GM12878 (cell line): ENCODE measurements around the gene OCA2. TPM values are rescaled to one million over a fixed set of nuclear protein-coding genes. Genes with fewer than 3 reads are reported as not detected.

Experiments used
- ATAC-seq: fragments of 200-7000 bp; cut with Tn5 transposase; 3 replicates; pipeline ENCODE4 v1.9.1; 2020; ENCODE audit warnings: mild to moderate bottlenecking, moderate library complexity
- BruUV-seq: library from RNA; stranded (reverse); fragments of 400-500 nt; replicated peaks from 2 replicates; lab custom pipeline; 2021; lab: Mats Ljungman, UMichigan
- CTCF ChIA-PET: fragments of 300-600 bp; sonication (Branson Sonifier 250); formaldehyde crosslinking; extraction: SDS; loops from one replicate; lab custom pipeline; 2021; ENCODE audit warnings: inconsistent platforms; lab: Yijun Ruan, JAX
- POLR2A ChIA-PET: fragments of 350-600 bp; formaldehyde crosslinking; extraction: SDS; loops from one replicate; lab custom pipeline; 2021; ENCODE audit warnings: inconsistent platforms; lab: Charles Lee
- RAD21 ChIA-PET: fragments of 300-600 bp; sonication (Branson Sonifier 250); formaldehyde crosslinking; loops from one replicate; lab custom pipeline; 2023; ENCODE audit warnings: antibody characterized with exemption; ENCODE audit not compliant: unreplicated experiment; lab: Charles Lee
- SMC1A ChIA-PET: fragments of 300-600 bp; sonication (Branson Sonifier 250); formaldehyde crosslinking; loops from one replicate; lab custom pipeline; 2023; ENCODE audit not compliant: unreplicated experiment, uncharacterized antibody; lab: Charles Lee
- DNase-seq: peaks from one replicate; pipeline ENCODE4 v3.0.0-alpha.2; 2011; ENCODE audit warnings: low read depth, low spot score
- FAIRE-seq: peaks from 3 replicates; lab custom pipeline; 2011; peaks lifted over from hg19 to GRCh38; lab: Jason Lieb, UNC
- H2AFZ ChIP-seq: 2 replicates; pipeline ENCODE4 v1.6.0; 2011; ENCODE audit warnings: low read depth, low read length, control low read depth; ENCODE audit not compliant: control insufficient read depth
- H3K27ac ChIP-seq: 2 replicates; pipeline ENCODE4 v1.5.1; 2011; ENCODE audit warnings: control low read depth; ENCODE audit not compliant: control insufficient read depth, insufficient read depth
- H3K27me3 ChIP-seq, 2 experiments: replicated peaks in 1 of 2; 2 replicates each; pipeline versions ENCODE4 v1.6.0 to v1.6.1; 2011; ENCODE audit warnings: low read length in 1 of 2; ENCODE audit not compliant: control insufficient read depth in 2 of 2, insufficient read depth in 2 of 2
- H3K36me3 ChIP-seq, 2 experiments: 2 replicates each; pipeline ENCODE4 v1.5.1; 2011; ENCODE audit warnings: low read length in 1 of 2; ENCODE audit not compliant: control insufficient read depth in 2 of 2, insufficient read depth in 2 of 2
- H3K4me1 ChIP-seq: 2 replicates; pipeline ENCODE4 v1.6.1; 2011; ENCODE audit warnings: mild to moderate bottlenecking, low read length, moderate library complexity, mixed read lengths; ENCODE audit not compliant: control insufficient read depth, insufficient read depth
- H3K4me2 ChIP-seq: 2 replicates; pipeline ENCODE4 v1.6.0; 2011; ENCODE audit warnings: control low read depth; ENCODE audit not compliant: control insufficient read depth, insufficient read depth
- H3K4me3 ChIP-seq: fragments of 200-600 bp; sonication (generic); 2 replicates; pipeline ENCODE4 v1.5.1; 2016
- H3K79me2 ChIP-seq: 2 replicates; pipeline ENCODE4 v1.6.0; 2011; ENCODE audit warnings: low read length; ENCODE audit not compliant: control insufficient read depth, insufficient read depth
- H3K9ac ChIP-seq: 2 replicates; pipeline ENCODE4 v1.8.0; 2011; ENCODE audit warnings: low read length, control low read depth, mixed read lengths; ENCODE audit not compliant: control insufficient read depth, insufficient read depth
- H3K9me3 ChIP-seq: replicated peaks from 3 replicates; pipeline ENCODE4 v1.5.1; 2011; ENCODE audit warnings: mild to moderate bottlenecking, low read length; ENCODE audit not compliant: control insufficient read depth, insufficient read depth
- H4K20me1 ChIP-seq: 2 replicates; pipeline ENCODE4 v1.6.0; 2011; ENCODE audit not compliant: control insufficient read depth, insufficient read depth
- BACH1 ChIP-seq: fragments of 450-650 bp; IDR thresholded peaks from 2 replicates; pipeline ENCODE4 v1.6.1; 2017; ENCODE audit warnings: mild to moderate bottlenecking, borderline replicate concordance
- BMI1 ChIP-seq: fragments of 450-650 bp; IDR thresholded peaks from 2 replicates; pipeline ENCODE4 v1.6.1; 2016; ENCODE audit warnings: mild to moderate bottlenecking, moderate library complexity, borderline replicate concordance
- BRCA1 ChIP-seq: IDR thresholded peaks from 2 replicates; pipeline ENCODE4 v1.6.1; 2011; ENCODE audit warnings: low read depth, low read length, improper control_type of control experiment
- E4F1 ChIP-seq: fragments of 450-650 bp; IDR thresholded peaks from 2 replicates; pipeline ENCODE4 v1.6.1; 2018; ENCODE audit warnings: borderline replicate concordance, mild to moderate bottlenecking; ENCODE audit not compliant: partially characterized antibody
- ESRRA ChIP-seq: IDR thresholded peaks from 2 replicates; pipeline ENCODE4 v1.6.1; 2012; ENCODE audit warnings: mild to moderate bottlenecking, low read length, improper control_type of control experiment
- ETV6 ChIP-seq, 2 experiments: fragments of 450-650 bp in 1 of 2; IDR thresholded peaks in 1 of 2; conservative IDR thresholded peaks in 1 of 2; 2 replicates each; pipeline ENCODE4 v1.6.1; 2014; ENCODE audit warnings: antibody characterized with exemption in 1 of 2, borderline replicate concordance in 1 of 2, low read depth in 1 of 2, mild to moderate bottlenecking in 1 of 2, moderate library complexity in 1 of 2
- HDAC6 ChIP-seq: fragments of 200-600 bp; sonication (generic); IDR thresholded peaks from one replicate; pipeline ENCODE4 v1.8.0; 2017; ENCODE audit warnings: antibody characterized with exemption; ENCODE audit not compliant: unreplicated experiment
- KLF5 ChIP-seq: fragments of 450-650 bp; IDR thresholded peaks from 2 replicates; pipeline ENCODE4 v1.6.1; 2014; ENCODE audit warnings: mild to moderate bottlenecking; ENCODE audit not compliant: partially characterized antibody
- MTA2 ChIP-seq: fragments of 450-650 bp; IDR thresholded peaks from 2 replicates; pipeline ENCODE4 v1.6.1; 2016; ENCODE audit warnings: low read depth, mild to moderate bottlenecking, moderate library complexity
- MXI1 ChIP-seq: fragments of 150-350 bp; IDR thresholded peaks from 2 replicates; pipeline ENCODE4 v1.6.1; 2011; ENCODE audit warnings: low read depth, mild to moderate bottlenecking, inconsistent platforms, low read length, improper control_type of control experiment
- PAX5 ChIP-seq: IDR thresholded peaks from 2 replicates; pipeline ENCODE4 v1.6.1; 2011; ENCODE audit warnings: low read depth, low read length, borderline replicate concordance
- PAX8 ChIP-seq: fragments of 450-650 bp; IDR thresholded peaks from 2 replicates; pipeline ENCODE4 v1.6.1; 2017; ENCODE audit warnings: mild to moderate bottlenecking, moderate library complexity
- RCOR1 ChIP-seq: conservative IDR thresholded peaks from 2 replicates; pipeline ENCODE4 v1.6.1; 2012; ENCODE audit warnings: low read depth, low read length, improper control_type of control experiment
- TAF1 ChIP-seq: IDR thresholded peaks from 2 replicates; pipeline ENCODE4 v1.6.1; 2011; ENCODE audit warnings: mild to moderate bottlenecking, low read depth, low read length, borderline replicate concordance
- TBL1XR1 ChIP-seq: IDR thresholded peaks from 2 replicates; pipeline ENCODE4 v1.6.1; 2012; ENCODE audit warnings: low read depth, low read length, improper control_type of control experiment
- ZNF207 ChIP-seq: fragments of 450-650 bp; IDR thresholded peaks from 2 replicates; pipeline ENCODE4 v1.6.1; 2014; ENCODE audit warnings: antibody characterized with exemption, mild to moderate bottlenecking, borderline replicate concordance
- WGBS: methylation state at CpG from one replicate; pipeline ENCODE4 v1.1.6; 2016; ENCODE audit warnings: low lambda C conversion rate; ENCODE audit not compliant: insufficient replicate concordance, insufficient coverage; ENCODE audit errors: missing lambda C conversion rate; 5-methylcytosine and 5-hydroxymethylcytosine counted together
- in situ Hi-C: fragments of 300-500 bp; cut with MboI; formaldehyde crosslinking; loops from 9 replicates; pipeline ENCODE4 v1.14.3; 2018; ENCODE audit warnings: mixed read lengths
- intact Hi-C: fragments of 100-400 bp; cut with micrococcal nuclease; formaldehyde crosslinking; loops from one replicate; pipeline ENCODE4 v1.14.2; 2022; ENCODE audit not compliant: unreplicated experiment
- polyA plus RNA-seq, 11 experiments: library from polyadenylated mRNA; depleted of rRNA in 4 of 11; unstranded in 6 of 11; stranded (reverse) in 5 of 11; fragments of >200 nt; fragmentation: Nextera tagmentation in 4 of 11; fragmentation: Illumina TruSeq in 1 of 11; extraction: Ambion mirVana in 4 of 11; extraction: Trizol in 1 of 11; gene quantifications; 1 replicate in 1 of 11; 2 replicates in 10 of 11; pipeline versions ENCODE4 v1.2.1 to v1.2.3, GENCODE V29; 2011 to 2016; ENCODE audit warnings: inconsistent platforms in 2 of 11, missing spikeins in 2 of 11, low read depth in 1 of 11
- total RNA-seq, 4 experiments: library from RNA; depleted of rRNA in 3 of 4; stranded (reverse); fragments of >200 nt in 3 of 4; fragmentation: Illumina TruSeq in 1 of 4; extraction: Trizol in 1 of 4; gene quantifications; 2 replicates each; pipeline versions ENCODE4 v1.2.1 to v1.2.3, GENCODE V29; 2013 to 2021
- TF ChIP-seq, protein P1 (sequence below): IDR thresholded peaks from 2 replicates; pipeline ENCODE4 v1.6.1; 2012; ENCODE audit warnings: low read depth, low read length, improper control_type of control experiment
- TF ChIP-seq, protein P2 (sequence below): fragments of 150-350 bp; IDR thresholded peaks from 2 replicates; pipeline ENCODE4 v1.6.1; 2016; ENCODE audit warnings: low read depth, low read length

Gene OCA2
- total and polyA plus RNA-seq, 10 of the 15 experiments (the other 5 are each of a cell fraction or from before 2014, with no cell fraction given): 0.04 to 1.8 TPM; not detected in 8

GRCh38 chr15:28082891-28083684 is 16.0 kb downstream of the OCA2 start:
- ChIA-PET SMC1A (no interaction called here), POLR2A (no interaction called here), CTCF (no interaction called here), RAD21 (no interaction called here)
- BruUV-seq: no TSS peak
- FAIRE-seq (no peak), ATAC-seq (no peak), DNase-seq (no peak)
- no peaks in the 10 kb centered on the region; the same call in 2 of the 3 replicates for H3K9me3 ChIP-seq
- no peak overlapping the region for H3K4me2 ChIP-seq
- H3K4me1 ChIP-seq: no peaks in the 10 kb centered on the region
- H3K27me3 ChIP-seq: no peaks in the 10 kb centered on the region
- H3K36me3 ChIP-seq: no peaks in the 10 kb centered on the region
- no peak overlapping the region for H2AFZ ChIP-seq
- H4K20me1 ChIP-seq: no peaks in the 10 kb centered on the region
- no peak overlapping the region for H3K9ac ChIP-seq
- in situ Hi-C loops: loop anchor here (5.0 kb wide), 1 partner anchor 34 kb away; no protein-coding TSS in a partner anchor
- no peak for TF ChIP-seq MXI1
- TF ChIP-seq HDAC6: no peak
- TF ChIP-seq BRCA1: no peak
- no peak for TF ChIP-seq PAX5
- TF ChIP-seq BACH1: no peak
- TF ChIP-seq ETV6 (conservative IDR thresholded peaks at IDR 0.05 in 1 of 2, IDR thresholded peaks at IDR 0.05 in 1 of 2; ENCODE audit: borderline replicate concordance in 1 of 2, low read depth in 1 of 2): no peak
- no peak for TF ChIP-seq PAX8
- no peak for TF ChIP-seq BMI1
- TF ChIP-seq, protein P1, sequence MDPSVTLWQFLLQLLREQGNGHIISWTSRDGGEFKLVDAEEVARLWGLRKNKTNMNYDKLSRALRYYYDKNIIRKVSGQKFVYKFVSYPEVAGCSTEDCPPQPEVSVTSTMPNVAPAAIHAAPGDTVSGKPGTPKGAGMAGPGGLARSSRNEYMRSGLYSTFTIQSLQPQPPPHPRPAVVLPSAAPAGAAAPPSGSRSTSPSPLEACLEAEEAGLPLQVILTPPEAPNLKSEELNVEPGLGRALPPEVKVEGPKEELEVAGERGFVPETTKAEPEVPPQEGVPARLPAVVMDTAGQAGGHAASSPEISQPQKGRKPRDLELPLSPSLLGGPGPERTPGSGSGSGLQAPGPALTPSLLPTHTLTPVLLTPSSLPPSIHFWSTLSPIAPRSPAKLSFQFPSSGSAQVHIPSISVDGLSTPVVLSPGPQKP: no peak
- TF ChIP-seq MTA2: no peak
- no peak for TF ChIP-seq TAF1
- no peak for TF ChIP-seq RCOR1
- no peak for TF ChIP-seq TBL1XR1
- no peak for TF ChIP-seq ESRRA
- no peak for TF ChIP-seq E4F1
- no peak for TF ChIP-seq KLF5
- TF ChIP-seq ZNF207: no peak
- TF ChIP-seq, protein P2, sequence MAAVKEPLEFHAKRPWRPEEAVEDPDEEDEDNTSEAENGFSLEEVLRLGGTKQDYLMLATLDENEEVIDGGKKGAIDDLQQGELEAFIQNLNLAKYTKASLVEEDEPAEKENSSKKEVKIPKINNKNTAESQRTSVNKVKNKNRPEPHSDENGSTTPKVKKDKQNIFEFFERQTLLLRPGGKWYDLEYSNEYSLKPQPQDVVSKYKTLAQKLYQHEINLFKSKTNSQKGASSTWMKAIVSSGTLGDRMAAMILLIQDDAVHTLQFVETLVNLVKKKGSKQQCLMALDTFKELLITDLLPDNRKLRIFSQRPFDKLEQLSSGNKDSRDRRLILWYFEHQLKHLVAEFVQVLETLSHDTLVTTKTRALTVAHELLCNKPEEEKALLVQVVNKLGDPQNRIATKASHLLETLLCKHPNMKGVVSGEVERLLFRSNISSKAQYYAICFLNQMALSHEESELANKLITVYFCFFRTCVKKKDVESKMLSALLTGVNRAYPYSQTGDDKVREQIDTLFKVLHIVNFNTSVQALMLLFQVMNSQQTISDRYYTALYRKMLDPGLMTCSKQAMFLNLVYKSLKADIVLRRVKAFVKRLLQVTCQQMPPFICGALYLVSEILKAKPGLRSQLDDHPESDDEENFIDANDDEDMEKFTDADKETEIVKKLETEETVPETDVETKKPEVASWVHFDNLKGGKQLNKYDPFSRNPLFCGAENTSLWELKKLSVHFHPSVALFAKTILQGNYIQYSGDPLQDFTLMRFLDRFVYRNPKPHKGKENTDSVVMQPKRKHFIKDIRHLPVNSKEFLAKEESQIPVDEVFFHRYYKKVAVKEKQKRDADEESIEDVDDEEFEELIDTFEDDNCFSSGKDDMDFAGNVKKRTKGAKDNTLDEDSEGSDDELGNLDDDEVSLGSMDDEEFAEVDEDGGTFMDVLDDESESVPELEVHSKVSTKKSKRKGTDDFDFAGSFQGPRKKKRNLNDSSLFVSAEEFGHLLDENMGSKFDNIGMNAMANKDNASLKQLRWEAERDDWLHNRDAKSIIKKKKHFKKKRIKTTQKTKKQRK: no peak
- no peaks in the 10 kb centered on the region for H3K79me2 ChIP-seq
- H3K4me3 ChIP-seq: no peak overlapping the region
- intact Hi-C loops: no loop called here
- no peak overlapping the region for H3K27ac ChIP-seq
- 47% methylated on average over 11 of the region's 11 CpGs for WGBS
